GM10847 (cell line): ENCODE results near the gene PPP1R15B.

ENCODE experiments used
- POLR2A ChIP-seq: IDR thresholded peaks from 2 replicates; pipeline ENCODE4 v1.6.1; 2011; ENCODE audit not compliant: insufficient read length; ENCODE audit errors: extremely low read depth

PPP1R15B gene

GRCh38 chr1:204435381-204435831, 23.8 kb upstream of the PPP1R15B start:
- no peak for TF ChIP-seq POLR2A

- no peak for TF ChIP-seq POLR2A
Observed at GRCh38 chr1:204434116-204434755, 22.6 kb upstream of the PPP1R15B start.

GRCh38 chr1:204432708-204433107, 21.1 kb upstream of the PPP1R15B start:
- TF ChIP-seq POLR2A = no peak

GRCh38 chr1:204431310-204432184, 19.9 kb upstream of the PPP1R15B start:
- TF ChIP-seq POLR2A = no peak

- TF ChIP-seq POLR2A = no peak
Observed at GRCh38 chr1:204429746-204430145, 18.1 kb upstream of the PPP1R15B start.

- no peak for TF ChIP-seq POLR2A
Observed at GRCh38 chr1:204426971-204427701, 15.5 kb upstream of the PPP1R15B start.

GRCh38 chr1:204426474-204426873, 14.9 kb upstream of the PPP1R15B start:
- no peak for TF ChIP-seq POLR2A

- TF ChIP-seq POLR2A = no peak
Observed at GRCh38 chr1:204426035-204426436, 14.4 kb upstream of the PPP1R15B start.

- no peak for TF ChIP-seq POLR2A
Observed at GRCh38 chr1:204424621-204425020, 13.0 kb upstream of the PPP1R15B start.

GRCh38 chr1:204421441-204421840, 9.8 kb upstream of the PPP1R15B start:
- TF ChIP-seq POLR2A = no peak

- no peak for TF ChIP-seq POLR2A
Observed at GRCh38 chr1:204420039-204421004, 8.7 kb upstream of the PPP1R15B start.

- TF ChIP-seq POLR2A = no peak
Observed at GRCh38 chr1:204419064-204419403, 7.4 kb upstream of the PPP1R15B start.

GRCh38 chr1:204418174-204419063, 6.8 kb upstream of the PPP1R15B start:
- TF ChIP-seq POLR2A = no peak
